PC-9 (cell line): ENCODE results near the gene SMTNL2. TPM values are rescaled to one million over a fixed set of nuclear protein-coding genes. Genes with fewer than 3 reads are reported as not detected.
A peak's percentile ranks its signal among the peaks of the same experiment; 100 is the strongest.
"Not testable (repeated sequence)": the region's sequence is repeated elsewhere in the genome, so short reads cannot be mapped to it uniquely, and the experiment has no call there.

Experiments
- BruUV-seq: library from RNA; stranded (reverse); fragments of 400-500 nt; replicated peaks from 2 replicates; lab custom pipeline; 2021; lab: Mats Ljungman, UMichigan
- CTCF ChIA-PET: fragments of 300-600 bp; sonication (Branson Sonifier 250); formaldehyde crosslinking; loops from one replicate; lab custom pipeline; 2022; ENCODE audit warnings: antibody characterized with exemption; lab: Charles Lee
- POLR2A ChIA-PET: fragments of 300-600 bp; sonication (Branson Sonifier 250); formaldehyde crosslinking; loops from one replicate; lab custom pipeline; 2022; ENCODE audit warnings: antibody characterized with exemption; ENCODE audit not compliant: unreplicated experiment; lab: Charles Lee
- DNase-seq, 2 experiments: peaks; one replicate each; pipeline versions ENCODE4 v3.0.0 to v3.0.0-alpha.2; 2015 to 2022; ENCODE audit warnings: mixed read lengths in 1 of 2
- H2AFZ ChIP-seq: fragments of 200-600 bp; sonication (generic); 2 replicates; pipeline ENCODE4 v1.8.1; 2017; ENCODE audit warnings: antibody characterized with exemption
- H3F3A ChIP-seq: fragments of 200-600 bp; sonication (generic); 2 replicates; pipeline ENCODE4 v1.8.1; 2017; ENCODE audit warnings: antibody characterized with exemption, mild to moderate bottlenecking, low read depth; ENCODE audit not compliant: insufficient read depth
- H3K27ac ChIP-seq: fragments of 200-600 bp; sonication (generic); 2 replicates; pipeline ENCODE4 v1.6.1; 2016; ENCODE audit warnings: mixed run types
- H3K27me3 ChIP-seq: fragments of 200-600 bp; sonication (generic); 2 replicates; pipeline ENCODE4 v1.6.1; 2016; ENCODE audit warnings: low read depth, mixed run types; ENCODE audit not compliant: insufficient read depth
- H3K36me3 ChIP-seq: fragments of 200-600 bp; sonication (generic); 2 replicates; pipeline ENCODE4 v1.6.1; 2016; ENCODE audit warnings: low read depth, mixed run types
- H3K4me1 ChIP-seq: fragments of 200-600 bp; sonication (generic); replicated peaks from 2 replicates; pipeline ENCODE4 v1.6.1; 2016; ENCODE audit warnings: mixed run types; ENCODE audit not compliant: insufficient read depth
- H3K4me2 ChIP-seq: fragments of 200-600 bp; sonication (generic); 2 replicates; pipeline ENCODE4 v1.6.1; 2017; ENCODE audit warnings: mixed run types
- H3K4me3 ChIP-seq: fragments of 200-600 bp; sonication (generic); 2 replicates; pipeline ENCODE4 v1.6.1; 2016; ENCODE audit warnings: mixed run types
- H3K79me2 ChIP-seq: fragments of 200-600 bp; sonication (generic); 2 replicates; pipeline ENCODE4 v1.6.1; 2017; ENCODE audit warnings: low read depth, mixed run types
- H3K9me2 ChIP-seq: fragments of 200-600 bp; sonication (generic); 2 replicates; pipeline ENCODE4 v1.8.1; 2017; ENCODE audit warnings: mild to moderate bottlenecking; ENCODE audit not compliant: insufficient read depth
- H3K9me3 ChIP-seq: fragments of 200-600 bp; sonication (generic); 2 replicates; pipeline ENCODE4 v1.8.1; 2016; ENCODE audit warnings: low read depth; ENCODE audit not compliant: insufficient read depth
- H4K20me1 ChIP-seq: fragments of 200-600 bp; sonication (generic); 2 replicates; pipeline ENCODE4 v1.8.1; 2017; ENCODE audit not compliant: insufficient read depth
- CTCF ChIP-seq: fragments of 200-600 bp; sonication (generic); conservative IDR thresholded peaks from 2 replicates; pipeline ENCODE4 v1.6.1; 2017; ENCODE audit warnings: mixed run types, antibody characterized with exemption, mild to moderate bottlenecking, moderate library complexity
- EZH2 ChIP-seq: fragments of 200-600 bp; sonication (generic); IDR thresholded peaks from 2 replicates; pipeline ENCODE4 v1.8.0; 2017; ENCODE audit warnings: antibody characterized with exemption, low read depth
- intact Hi-C: fragments of 100-400 bp; cut with micrococcal nuclease; formaldehyde crosslinking; loops from one replicate; pipeline ENCODE4 v1.10.0; 2022; ENCODE audit not compliant: unreplicated experiment
- total RNA-seq: library from RNA; stranded (reverse); gene quantifications from 2 replicates; pipeline ENCODE4 v1.2.3, GENCODE V29; 2021

The SMTNL2 gene
- total RNA-seq, 1 experiment from 2014 or later: not detected

- peak overlapping the region; percentile 80 for H3K4me2 ChIP-seq
- not testable (repeated sequence) for H3K27ac ChIP-seq, H3K27me3 ChIP-seq, BruUV-seq, H3K4me1 ChIP-seq, H3K9me3 ChIP-seq, H3K9me2 ChIP-seq, H3K79me2 ChIP-seq, H3F3A ChIP-seq, H4K20me1 ChIP-seq, H3K36me3 ChIP-seq
- peak in 1 of 2 experiments; percentile 56 for DNase-seq
- H2AFZ ChIP-seq: peak overlapping the region; percentile 72; the same call in 1 of the 2 replicates
- POLR2A ChIA-PET: interaction anchor here (0.6 to 0.7 kb wide), 3 partner anchors 40 to 982 kb away, joined by 3 to 4 read pairs (median 3); no protein-coding TSS in a partner anchor
- peak overlapping the region; percentile 53; the same call in 1 of the 2 replicates for H3K4me3 ChIP-seq
- intact Hi-C loops: loop anchor here (5.0 kb wide), 2 partner anchors 248 to 268 kb away; no protein-coding TSS in a partner anchor
- CTCF ChIA-PET: interaction anchor here (1.2 kb wide), 1 partner anchor 245 kb away, joined by 3 read pairs; no protein-coding TSS in a partner anchor
Measured at GRCh38 chr17:4639301-4640059, 55.2 kb downstream of the SMTNL2 start.

- H3K9me3 ChIP-seq, H3K36me3 ChIP-seq, H3K4me1 ChIP-seq, H3K79me2 ChIP-seq, intact Hi-C loops, H4K20me1 ChIP-seq, H3K27ac ChIP-seq, CTCF ChIA-PET, POLR2A ChIA-PET, H2AFZ ChIP-seq, BruUV-seq, H3K9me2 ChIP-seq, H3K4me3 ChIP-seq, H3F3A ChIP-seq, DNase-seq, H3K27me3 ChIP-seq, H3K4me2 ChIP-seq: not testable (repeated sequence)
Measured at GRCh38 chr17:4640569-4641188, 56.4 kb downstream of the SMTNL2 start.

GRCh38 chr17:4641297-4642195, 57.2 kb downstream of the SMTNL2 start, which contains the start of gene ALOX15:
Gene ALOX15, minus strand, starts transcription at chr17:4641678. Its CDS starts 27 bp downstream, at chr17:4641651.
- no peaks in the 10 kb centered on the region for H3K9me2 ChIP-seq
- no peaks in the 10 kb centered on the region for H4K20me1 ChIP-seq
- H2AFZ ChIP-seq: no peak within 1 kb of the TSS
- H3K36me3 ChIP-seq: no peaks in the 10 kb centered on the region
- no peak within 1 kb of the TSS for H3K27ac ChIP-seq
- 0 out of 2 replicates have a peak, but pooled peaks cover 4% of the 10 kb centered on the region for H3K27me3 ChIP-seq
- 0 out of 2 replicates have a peak, but pooled peaks cover under 1% of the 10 kb centered on the region for H3F3A ChIP-seq
- H3K4me3 ChIP-seq: no peak within 1 kb of the TSS
- CTCF ChIA-PET: interaction anchor here (0.6 kb wide), 1 partner anchor 37 kb away, joined by 3 read pairs; no protein-coding TSS in a partner anchor
- intact Hi-C loops: no loop called here
- POLR2A ChIA-PET: no interaction called here
- DNase-seq: no peak
- no peaks in the 10 kb centered on the region for H3K9me3 ChIP-seq
- H3K79me2 ChIP-seq: no peaks in the 10 kb centered on the region
- peaks cover 10% of the 10 kb centered on the region; the same call in 1 of the 2 replicates for H3K4me1 ChIP-seq
- no TSS peak for BruUV-seq
- no peak within 1 kb of the TSS for H3K4me2 ChIP-seq
- TF ChIP-seq CTCF: no peak
- TF ChIP-seq EZH2: no peak
